ENCODE data around the gene CCDC32. TPM values are rescaled to one million over a fixed set of nuclear protein-coding genes. Genes with fewer than 3 reads are reported as not detected.

The CCDC32 gene
- total and polyA plus RNA-seq, 2 of the 13 experiments (the other 11 are each of a cell fraction or from before 2014, with no cell fraction given): 10.8 to 23.2 TPM

GRCh38 chr15:40582726-40583246 lies 17.9 kb upstream of the CCDC32 start (continued):
- peak; percentile 94 for TF ChIP-seq HMGXB3 (CRISPR knock-in tag; IDR thresholded peaks at IDR 0.05; ENCODE audit: borderline replicate concordance)
- TF ChIP-seq ESRRA (CRISPR knock-in tag; IDR thresholded peaks at IDR 0.05; ENCODE audit: low read depth): no peak
- no peak for TF ChIP-seq BHLHE40 (IDR thresholded peaks at IDR 0.05; ENCODE audit: low read length)
- TF ChIP-seq RFX3 (CRISPR knock-in tag; IDR thresholded peaks at IDR 0.05): peak; percentile 77
- TF ChIP-seq MIXL1 (CRISPR knock-in tag; IDR thresholded peaks at IDR 0.05): 0 out of 2 replicates have a peak, but pooled peaks have one; percentile 32
- no peak for TF ChIP-seq MIER2 (CRISPR knock-in tag; IDR thresholded peaks at IDR 0.05)
- TF ChIP-seq POGK (CRISPR knock-in tag; conservative IDR thresholded peaks at IDR 0.05): no peak
- no peak for TF ChIP-seq UBTF (CRISPR knock-in tag; IDR thresholded peaks at IDR 0.05)
- no peak for TF ChIP-seq GABPA (IDR thresholded peaks at IDR 0.05; ENCODE audit: low read depth, low read length)
- TF ChIP-seq GABPA (CRISPR knock-in tag; IDR thresholded peaks at IDR 0.05; ENCODE audit: low read depth): peak; percentile 40; the same call in 1 of the 2 replicates
- no peak for TF ChIP-seq MZF1 (CRISPR knock-in tag; IDR thresholded peaks at IDR 0.05; ENCODE audit: borderline replicate concordance)
- peak; percentile 50; the same call in 1 of the 2 replicates for TF ChIP-seq KAT8 (CRISPR knock-in tag; IDR thresholded peaks at IDR 0.05)
- peak; percentile 28 to 40; a peak in 2 of 4 replicates for TF ChIP-seq POLR2A (IDR thresholded peaks at IDR 0.05; ENCODE audit: insufficient read depth in 1 of 2, low read depth in 2 of 2, low read length in 2 of 2)
- TF ChIP-seq PCBP1 (IDR thresholded peaks at IDR 0.05; ENCODE audit: borderline replicate concordance, low read depth, low read length): no peak
- no peak for TF ChIP-seq KLF9 (CRISPR knock-in tag; IDR thresholded peaks at IDR 0.05; ENCODE audit: low read depth)
- peak; percentile 56; the same call in 1 of the 2 replicates for TF ChIP-seq CREB1 (IDR thresholded peaks at IDR 0.05)
- peak; percentile 77; the same call in 1 of the 2 replicates for TF ChIP-seq CREB1 (CRISPR knock-in tag; IDR thresholded peaks at IDR 0.05)
- TF ChIP-seq HNF1B (CRISPR knock-in tag; IDR thresholded peaks at IDR 0.05): 0 out of 2 replicates have a peak, but pooled peaks have one; percentile 38
- TF ChIP-seq SAP130 (CRISPR knock-in tag; IDR thresholded peaks at IDR 0.05; ENCODE audit: low read depth): peak; percentile 79
- peak; percentile 96 for TF ChIP-seq ONECUT2 (CRISPR knock-in tag; IDR thresholded peaks at IDR 0.05)
- TF ChIP-seq ZNF282 (IDR thresholded peaks at IDR 0.05; ENCODE audit: partially characterized antibody): no peak
- peak; percentile 90; the same call in 1 of the 2 replicates for TF ChIP-seq DRAP1 (CRISPR knock-in tag; IDR thresholded peaks at IDR 0.05)
